ENCODE measurements around the gene THEM4. TPM values are rescaled to one million over a fixed set of nuclear protein-coding genes. Genes with fewer than 3 reads are reported as not detected.
"Not testable (repeated sequence)": the region's sequence is repeated elsewhere in the genome, so short reads cannot be mapped to it uniquely, and the experiment has no call there.

The THEM4 gene
- polyA plus RNA-seq, 1 donor: 56.3 TPM

DNA sequence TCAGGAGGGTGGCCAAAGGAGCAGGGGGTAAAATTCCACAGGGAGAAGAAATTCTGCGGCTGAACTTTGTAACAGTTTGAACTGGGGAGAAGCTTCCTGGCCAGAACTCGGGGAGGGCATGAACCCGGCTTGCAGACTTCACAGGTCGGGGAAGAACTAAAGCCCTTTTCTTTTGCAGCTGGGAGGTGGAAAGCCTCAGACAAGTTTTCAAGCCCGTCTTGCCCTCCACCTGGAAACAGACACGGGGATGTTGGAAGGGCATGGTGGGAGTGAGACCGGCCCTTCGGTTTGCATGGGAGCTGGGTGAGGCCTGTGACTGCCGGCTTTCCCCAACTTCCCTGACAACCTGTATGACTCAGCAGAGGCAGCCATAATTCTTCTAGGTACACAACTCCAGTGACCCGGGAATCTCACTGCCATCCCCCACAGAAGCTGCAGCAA, 11.3 kb downstream of the THEM4 start:
- no peak for DNase-seq

DNA sequence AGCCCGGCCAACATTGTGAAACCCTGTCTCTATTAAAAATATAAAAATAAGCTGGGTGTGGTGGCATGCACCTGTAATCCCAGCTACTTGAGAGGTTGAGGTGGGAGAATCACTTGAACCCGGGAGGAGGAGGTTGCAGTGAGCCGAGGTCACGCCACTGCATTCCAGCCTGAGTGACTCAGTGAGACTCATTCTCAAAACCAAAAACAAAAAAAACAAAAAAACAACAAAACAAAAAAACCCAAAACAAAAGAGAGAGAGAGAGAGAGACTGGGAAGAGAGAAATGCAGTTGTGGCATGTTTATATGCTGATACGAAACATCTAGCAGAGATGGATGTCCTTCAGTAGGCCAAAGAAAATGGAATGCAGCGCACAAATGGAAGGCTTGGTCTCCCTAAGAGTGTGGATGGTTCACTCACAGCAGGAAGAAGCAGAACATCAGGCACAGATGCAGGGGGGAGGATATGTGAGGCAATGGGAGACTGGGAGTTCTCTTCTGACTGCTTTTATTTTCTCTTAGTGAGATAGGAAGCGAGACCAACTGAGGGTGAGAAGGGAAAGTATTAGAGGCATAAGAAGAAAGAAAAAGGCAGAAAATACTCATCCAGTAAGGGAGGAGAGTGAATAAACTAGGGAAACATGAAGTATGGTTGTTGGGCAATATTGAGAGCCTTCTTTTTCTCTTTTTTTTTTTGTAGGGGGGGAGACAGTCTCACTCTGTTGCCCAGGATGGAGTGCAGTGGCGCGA, 16.0 kb downstream of the THEM4 start:
- no peak for DNase-seq

DNA sequence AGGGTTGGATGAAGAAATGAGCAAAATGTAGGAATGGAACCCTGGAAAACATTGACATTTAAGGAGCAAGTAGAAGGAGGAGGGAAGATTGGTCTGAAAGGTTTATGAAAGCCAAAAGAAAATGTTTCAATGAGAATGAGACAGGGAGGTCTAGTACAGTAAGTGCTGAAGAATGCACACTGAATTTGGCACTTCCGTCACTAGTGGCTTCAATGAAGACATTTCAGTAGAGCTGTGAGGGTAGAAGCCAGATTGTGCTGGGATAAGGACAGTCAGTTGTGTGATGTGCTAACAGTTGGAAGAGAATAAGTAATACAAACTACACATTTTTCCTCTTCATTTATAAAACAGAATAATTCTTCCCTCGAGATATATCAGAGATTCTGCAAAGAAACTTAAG, 17.1 kb downstream of the THEM4 start:
- DNase-seq: no peak

DNA sequence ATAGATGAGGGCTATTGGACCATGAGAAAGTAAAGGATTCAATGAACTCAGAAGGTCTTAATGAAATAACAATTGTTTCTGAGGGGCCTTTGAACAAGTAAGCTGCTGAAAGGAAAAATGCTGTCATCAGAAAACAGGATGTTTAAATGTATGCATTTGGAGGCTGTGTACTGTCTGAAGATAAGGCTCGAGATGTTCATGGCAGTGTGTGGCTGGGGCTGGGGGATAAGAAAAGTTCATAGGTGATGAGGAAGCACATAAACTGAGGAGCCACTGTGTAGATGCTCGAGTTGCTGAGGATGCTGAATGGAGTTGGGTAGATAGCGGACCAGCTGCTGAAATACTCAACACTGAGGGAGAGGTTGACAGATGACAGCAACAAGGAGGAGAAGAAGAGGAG, 17.8 kb downstream of the THEM4 start:
- DNase-seq: no peak

DNA sequence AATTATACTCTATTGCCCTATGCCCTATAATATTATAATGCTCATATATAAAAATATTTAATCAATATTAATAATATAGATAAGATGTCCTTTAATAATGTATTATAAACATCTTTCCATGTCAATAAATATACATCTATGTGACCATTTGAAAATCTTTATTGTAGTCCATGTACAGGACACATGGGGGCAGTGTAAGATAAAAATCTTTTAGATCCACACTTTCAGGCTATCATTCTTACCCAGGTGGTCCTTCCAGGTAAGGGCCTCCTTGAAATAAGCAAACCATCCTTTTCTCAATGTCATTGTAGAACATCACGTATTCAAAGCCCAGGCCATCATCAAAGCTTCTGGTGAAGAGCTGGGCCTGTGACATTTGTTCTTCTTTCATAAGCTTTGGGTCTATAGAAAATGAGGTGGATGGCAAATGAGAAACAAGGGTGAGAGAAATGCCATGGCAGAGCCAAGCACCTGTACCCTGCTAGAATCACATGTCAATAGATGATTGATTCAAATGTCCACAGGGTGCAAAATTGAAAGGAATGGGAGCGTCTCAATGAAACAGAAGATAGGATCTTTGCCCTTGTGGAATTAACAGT, 20.2 kb downstream of the THEM4 start:
- no peak for DNase-seq

DNA sequence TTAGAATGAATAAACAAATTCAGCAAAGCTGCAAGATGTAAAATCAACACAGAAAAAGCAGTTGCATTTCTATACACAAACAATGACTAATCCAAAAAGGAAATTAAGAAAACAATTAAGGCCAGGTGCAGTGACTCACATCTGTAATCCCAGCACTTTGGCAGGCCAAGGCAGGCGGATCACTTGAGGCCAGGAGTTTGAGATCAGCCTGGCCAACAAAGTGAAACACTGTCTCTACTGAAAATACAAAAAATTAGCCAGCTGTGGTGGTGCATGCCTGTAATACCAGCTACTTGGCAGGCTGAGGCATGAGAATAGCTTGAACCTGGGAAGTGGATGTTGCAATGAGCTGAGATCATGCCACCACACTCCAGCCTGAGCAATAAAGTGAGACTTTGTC, 22.3 kb downstream of the THEM4 start:
- no peak for DNase-seq

DNA sequence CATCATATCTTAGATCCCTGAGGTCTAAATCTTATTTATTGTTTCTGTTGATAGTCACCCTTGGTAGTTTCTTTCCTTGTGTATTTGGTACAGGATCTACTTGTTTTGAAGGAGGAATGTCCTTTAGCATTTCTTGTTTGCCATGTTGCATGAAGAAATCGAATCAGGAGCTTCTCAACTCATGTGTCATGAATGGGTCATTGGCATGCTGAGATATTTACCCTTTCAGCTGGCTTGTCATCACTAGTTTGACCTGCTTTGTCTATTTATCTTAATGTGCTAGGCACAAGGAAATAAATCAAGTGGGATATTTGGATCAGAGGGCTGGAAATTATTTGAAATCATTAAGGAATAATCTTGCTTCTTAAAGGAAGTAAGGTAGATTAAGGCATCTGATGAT, 23.8 kb downstream of the THEM4 start:
- DNase-seq: no peak

DNA sequence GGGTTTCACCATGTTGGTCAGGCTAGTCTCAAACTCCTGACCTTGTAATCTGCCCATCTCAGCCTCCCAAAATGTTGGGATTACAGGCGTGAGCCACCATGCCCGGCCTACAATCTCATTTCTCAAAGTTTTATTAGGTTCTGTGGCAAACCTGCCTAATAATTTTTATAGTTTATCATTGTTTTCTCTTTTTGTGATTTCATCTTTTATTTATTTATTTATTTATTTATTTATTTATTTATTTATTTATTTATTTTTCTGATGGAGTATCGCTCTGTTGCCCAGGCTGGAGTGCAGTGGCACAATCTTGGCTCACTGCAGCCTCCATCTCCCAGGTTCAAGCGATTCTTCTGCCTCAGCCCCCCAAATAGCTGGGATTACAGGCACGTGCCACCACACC, 24.4 kb downstream of the THEM4 start:
- not testable (repeated sequence) for DNase-seq

DNA sequence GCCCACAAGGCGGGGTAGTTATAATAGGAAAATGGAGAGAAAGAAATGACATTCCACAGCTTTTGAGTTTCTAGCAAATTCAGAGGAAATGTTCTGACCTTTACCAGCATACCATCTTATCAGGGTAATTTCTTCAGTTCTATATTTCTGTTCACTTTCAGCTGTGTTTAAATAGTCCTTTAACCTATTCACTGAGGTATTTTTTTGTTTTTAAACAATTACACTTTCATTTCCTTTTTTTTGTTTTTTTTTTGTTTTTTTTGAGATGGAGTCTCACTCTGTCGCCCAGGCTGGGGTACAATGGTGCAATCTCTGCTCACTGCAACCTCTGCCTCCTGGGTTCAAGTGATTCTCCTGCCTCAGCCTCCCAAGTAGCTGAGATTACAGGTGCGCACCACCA, 24.9 kb downstream of the THEM4 start:
- DNase-seq: not testable (repeated sequence)

DNA sequence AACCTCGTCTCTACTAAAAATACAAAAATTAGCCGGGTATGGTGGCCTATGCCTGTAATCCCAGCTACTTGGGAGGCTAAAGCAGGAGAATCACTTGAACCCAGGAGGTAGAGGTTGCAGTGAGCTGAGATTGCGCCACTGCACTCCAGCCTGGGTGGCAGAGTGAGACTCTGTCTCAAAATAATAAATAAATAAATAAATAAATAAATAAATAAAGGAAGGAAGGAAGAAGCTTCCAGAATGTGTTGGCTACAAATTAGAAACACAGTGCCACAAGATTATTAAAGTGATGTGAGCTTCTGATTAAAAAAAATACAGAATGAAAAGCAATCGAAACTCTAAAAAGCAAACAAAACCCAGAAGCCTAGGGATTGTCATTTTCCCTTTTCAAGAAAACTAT, 25.4 kb downstream of the THEM4 start:
- DNase-seq: not testable (repeated sequence)

DNA sequence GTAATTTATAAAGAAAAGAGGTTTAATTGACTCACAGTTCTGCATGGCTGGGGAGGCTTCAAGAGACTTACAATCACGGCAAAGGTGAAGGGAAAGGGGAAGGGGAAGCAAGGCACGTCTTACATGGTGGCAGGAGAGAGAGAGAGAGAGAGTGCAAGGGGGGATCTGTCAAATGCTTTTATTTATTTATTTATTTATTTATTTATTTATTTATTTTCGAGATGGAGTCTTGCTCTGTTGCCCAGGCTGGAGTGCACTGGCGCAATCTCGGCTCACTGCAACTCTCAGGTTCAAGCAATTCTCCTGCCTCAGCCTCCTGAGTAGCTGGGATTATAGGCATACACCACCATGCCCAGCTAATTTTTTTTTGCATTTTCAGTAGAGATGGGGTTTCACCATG, 26.4 kb downstream of the THEM4 start:
- not testable (repeated sequence) for DNase-seq

DNA sequence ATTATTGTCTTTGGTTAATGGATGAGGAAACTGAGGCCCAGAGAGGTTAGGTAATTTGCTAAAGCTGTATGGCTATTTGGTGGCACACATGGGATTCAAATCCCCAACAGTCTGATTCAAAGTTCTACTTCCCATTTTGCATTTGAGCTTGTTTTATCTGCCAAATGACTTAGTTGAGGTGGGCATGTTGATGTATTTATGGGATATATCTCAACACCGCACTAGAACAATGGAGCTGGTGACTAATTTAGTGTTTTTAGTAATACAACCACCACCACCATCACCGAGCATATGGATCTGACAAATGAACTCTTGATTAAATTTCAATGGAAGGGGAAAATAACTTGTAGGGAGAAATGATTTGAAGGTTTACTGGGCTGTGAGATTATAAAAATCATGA, 26.8 kb downstream of the THEM4 start:
- DNase-seq: no peak

DNA sequence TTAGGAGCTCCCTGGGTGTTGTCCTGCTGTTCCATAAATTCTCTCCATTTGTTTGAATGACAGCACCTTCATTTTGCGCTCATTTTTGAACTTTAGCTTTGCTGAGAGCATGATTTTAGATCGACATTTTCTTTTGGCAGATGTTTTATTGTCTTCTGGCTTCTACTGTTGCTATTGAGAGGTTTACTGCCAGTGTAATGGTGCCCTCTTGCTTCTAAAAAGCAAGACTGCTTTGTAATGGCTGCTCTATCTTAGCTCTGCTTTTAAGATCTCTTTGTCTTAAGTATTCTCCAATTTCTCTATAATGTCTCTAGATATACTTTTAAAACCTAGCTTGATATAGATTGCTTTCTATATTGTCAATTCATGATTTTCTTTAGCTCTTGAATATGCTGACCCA, 27.8 kb downstream of the THEM4 start:
- DNase-seq: no peak

DNA sequence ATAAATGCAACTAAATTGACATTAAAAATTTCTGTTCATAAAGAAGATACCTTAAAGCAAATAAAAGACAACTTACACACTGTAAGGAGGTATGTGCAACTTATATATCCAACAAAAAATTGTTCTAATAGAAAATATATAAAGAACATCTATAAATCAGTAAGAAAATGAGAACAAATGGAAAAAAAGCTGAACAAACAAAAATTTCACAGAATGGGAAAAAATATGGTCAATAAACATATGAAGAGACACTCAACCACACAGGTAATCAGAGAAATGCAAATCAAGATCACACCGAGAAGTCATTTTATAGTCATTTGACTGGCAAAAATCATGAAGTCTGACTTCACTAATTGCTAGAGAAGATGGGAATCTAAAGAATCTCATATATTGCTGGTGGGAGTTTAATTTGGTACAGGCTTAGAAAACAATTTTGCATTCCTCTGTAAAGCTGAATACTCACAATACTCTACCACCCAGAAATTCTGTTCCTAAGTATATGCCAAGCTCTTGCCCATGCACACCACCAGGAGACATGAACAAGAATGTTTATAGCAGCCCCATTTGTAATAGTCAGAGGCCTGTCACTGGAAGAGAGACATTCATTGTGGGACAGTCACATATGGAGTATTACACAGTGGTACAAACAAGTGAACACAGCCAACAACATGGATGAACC, 33.8 kb downstream of the THEM4 start:
- no peak for DNase-seq

DNA sequence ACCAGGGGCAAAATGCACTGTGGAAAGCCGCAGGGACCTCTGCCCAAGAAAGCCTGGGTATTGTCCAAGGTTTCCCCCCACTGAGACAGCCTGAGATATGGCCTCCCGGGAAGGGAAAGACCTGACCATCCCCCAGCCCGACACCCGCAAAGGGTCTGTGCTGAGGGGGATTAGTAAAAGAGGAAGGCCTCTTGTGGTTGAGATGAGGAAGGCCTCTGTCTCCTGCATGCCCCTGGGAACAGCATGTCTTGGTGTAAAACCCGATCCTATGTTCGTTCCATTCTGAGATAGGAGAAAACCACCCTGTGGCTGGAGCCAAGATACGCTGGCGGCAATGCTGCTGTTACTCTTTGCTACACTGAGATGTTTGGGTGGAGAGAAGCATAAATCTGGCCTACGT, 36.5 kb downstream of the THEM4 start:
- DNase-seq: not testable (repeated sequence)

DNA sequence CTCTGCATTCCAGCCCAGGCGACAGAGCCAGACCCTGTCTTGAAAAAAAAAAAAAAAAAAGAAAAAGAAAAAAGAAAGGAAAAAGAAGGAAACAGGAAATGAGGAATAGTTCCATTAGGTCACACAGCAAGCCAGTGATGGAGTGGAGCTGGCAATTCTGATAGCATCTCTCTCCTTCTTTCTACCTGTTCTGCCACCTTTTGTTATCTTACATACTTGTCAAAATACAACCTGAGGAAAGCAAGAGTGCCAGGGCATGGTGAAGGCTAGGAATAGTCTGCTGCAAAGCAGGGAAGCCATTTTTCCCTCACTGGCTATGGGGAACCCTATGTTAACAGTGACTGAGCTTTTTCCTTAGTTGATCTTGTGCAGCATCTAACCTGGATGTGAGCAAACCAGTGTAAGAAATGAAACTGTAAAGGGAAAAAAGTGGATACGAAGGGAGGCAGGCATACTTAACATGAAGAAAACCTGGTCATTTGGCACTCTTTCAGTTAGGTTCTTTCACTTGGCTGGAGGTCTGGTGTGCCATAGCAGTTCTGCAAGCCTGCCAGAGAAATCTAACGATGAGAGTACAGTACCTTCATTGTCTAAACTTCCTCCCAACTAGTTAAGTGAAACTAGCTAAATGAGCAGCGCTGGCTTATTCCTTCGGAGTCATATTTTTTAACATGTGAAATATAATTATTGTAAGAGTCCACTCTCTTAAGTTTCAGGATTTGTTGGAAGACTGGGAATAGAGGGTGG, 37.9 kb downstream of the THEM4 start:
- no peak for DNase-seq

DNA sequence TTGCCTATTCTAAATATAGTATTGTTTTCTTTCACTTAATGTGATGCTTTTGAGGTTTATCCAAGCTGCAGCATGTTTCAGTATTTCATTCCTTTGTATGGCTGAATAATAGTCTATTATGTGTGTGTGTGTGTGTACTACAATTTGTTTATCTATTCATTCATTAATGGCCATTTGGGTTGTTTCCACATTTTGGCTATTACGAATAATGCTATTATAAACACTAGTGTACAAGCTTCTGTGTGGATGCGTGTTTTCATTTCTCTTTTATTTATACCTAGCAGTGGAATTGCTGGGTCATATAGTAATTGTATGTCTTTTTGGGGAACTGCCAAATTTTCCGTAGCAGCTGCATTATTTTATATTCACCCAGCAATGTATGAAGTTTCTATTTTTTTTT, 40.8 kb downstream of the THEM4 start:
- DNase-seq: peak; percentile 5

DNA sequence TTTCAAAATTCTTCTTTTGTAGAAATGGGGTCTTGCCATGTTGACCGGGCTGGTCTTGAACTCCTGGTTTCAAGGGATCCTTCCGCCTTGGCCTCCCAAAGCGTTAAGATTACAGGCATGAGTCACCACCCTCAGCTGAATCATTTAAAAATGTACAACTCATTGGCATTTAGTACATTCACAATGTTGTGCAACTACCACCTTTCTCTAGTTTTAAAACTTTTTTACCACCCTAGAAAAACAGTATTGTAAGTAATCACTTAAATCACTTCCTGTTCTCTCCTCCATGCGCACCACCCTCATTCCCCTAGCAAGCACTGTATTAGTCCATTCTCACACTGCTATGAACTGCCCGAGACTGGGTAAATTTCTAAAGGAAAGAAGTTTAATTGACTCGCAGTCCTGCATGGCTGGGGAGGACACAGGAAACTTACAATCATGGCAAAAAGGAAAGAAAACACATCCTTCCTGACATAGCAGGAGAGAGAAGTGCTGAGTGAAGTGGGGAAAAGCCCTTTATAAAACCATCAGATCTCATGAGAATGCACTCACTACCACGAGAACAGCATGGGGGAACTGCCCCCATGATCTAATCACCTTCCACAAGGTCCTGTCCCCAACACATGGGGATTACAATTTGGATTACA, 41.4 kb downstream of the THEM4 start:
- DNase-seq: no peak

DNA sequence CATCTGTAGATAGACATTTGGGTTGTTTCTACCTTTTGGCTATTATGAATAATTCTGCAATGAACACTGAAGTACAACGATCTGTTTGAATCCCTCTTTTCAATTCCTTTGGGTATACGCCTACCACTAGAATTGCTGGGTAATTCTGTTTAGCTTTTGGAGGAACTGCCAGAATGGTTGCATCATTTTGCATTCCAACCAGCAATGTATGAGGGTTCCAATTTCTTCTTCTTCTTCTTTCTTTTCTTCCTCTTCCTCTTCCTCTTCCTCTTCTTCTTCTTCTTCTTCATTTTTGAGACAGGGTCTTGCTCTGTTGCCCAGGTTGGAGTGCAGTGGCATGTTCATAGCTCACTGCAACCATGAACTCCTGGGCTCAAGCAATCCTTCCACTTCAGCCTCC, 42.0 kb downstream of the THEM4 start:
- DNase-seq: no peak

DNA sequence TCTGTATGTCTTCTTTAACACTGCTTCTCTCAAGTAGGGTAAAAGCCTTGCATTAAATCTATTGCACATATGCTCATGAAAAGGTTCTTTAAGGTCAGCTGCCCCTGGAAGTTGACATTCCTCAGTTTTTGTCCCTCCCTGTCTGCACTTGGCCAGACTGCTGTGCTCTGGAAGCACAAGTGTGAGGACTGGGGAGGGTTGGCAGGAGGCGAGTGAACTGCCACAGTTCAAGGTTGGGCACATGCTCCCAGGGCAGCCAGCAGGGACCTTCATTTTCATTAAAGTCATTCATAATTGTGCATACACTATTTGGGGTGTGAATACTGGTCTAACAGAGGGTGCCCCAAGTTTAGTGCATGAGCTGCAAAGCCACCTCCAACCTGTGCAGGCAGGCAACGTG, 44.9 kb downstream of the THEM4 start:
- DNase-seq: no peak

DNA sequence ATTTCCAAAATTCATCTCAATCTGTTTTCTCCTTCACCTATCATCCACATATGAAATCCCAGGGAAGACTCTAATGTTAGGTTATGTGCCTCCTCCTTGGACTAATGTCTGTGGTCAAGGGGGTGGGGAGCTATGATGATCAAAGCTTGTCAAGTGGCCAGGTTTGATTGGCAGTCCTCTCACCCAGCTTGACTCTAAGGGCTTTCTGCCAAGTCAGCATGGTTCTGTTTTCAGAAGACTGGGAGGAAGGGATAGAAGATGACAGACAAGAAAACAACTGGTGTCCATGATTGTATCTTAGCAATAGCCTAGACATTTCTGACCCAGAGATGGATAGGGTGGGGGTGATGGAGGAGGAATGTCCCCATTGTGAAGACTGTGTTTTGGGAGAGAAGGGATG, 46.7 kb downstream of the THEM4 start:
- no peak for DNase-seq

DNA sequence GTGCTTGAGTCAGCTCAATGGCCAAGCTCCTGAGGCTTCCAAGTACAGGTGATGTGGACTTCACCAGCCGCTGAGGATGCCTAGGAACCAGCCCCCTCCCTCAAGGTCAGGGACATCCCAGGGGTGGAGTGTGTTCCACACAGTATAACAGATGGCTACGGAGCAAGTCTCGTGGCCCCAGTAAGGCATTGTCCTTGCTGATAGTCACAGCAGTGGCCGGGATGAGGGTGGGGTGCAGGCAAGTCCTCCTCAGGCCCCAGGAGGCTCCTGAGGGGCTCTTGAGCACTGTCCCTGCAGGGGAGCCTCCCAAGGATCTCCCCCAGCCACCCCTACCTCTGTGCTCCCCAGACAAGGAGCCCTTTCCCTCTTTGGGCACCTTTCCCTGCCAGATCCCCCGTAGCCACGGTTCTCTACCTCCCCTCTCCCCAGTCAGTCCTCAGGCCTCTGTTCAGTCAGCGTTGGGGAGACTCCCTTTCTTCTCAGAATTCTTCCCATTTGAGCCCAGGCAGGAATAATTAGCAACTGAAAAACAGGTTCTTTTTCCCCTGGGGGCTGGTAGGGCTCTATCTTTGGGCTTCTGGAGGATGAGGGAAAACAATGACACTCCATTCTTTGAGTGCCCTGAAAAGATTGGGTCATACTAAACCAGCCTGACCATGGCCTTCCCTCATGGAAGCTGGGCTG, 48.7 kb downstream of the THEM4 start:
- DNase-seq: no peak

All from left kidney (tissue), 2 donors.